Measurements from ENCODE around the gene BLOC1S6. TPM values are rescaled to one million over a fixed set of nuclear protein-coding genes. Genes with fewer than 3 reads are reported as not detected.
A peak's percentile ranks its signal among the peaks of the same experiment; 100 is the strongest.

Gene BLOC1S6
- total RNA-seq, 6 donors from 2014 or later = 20.9 to 51.6 (median 36.9) TPM

DNA sequence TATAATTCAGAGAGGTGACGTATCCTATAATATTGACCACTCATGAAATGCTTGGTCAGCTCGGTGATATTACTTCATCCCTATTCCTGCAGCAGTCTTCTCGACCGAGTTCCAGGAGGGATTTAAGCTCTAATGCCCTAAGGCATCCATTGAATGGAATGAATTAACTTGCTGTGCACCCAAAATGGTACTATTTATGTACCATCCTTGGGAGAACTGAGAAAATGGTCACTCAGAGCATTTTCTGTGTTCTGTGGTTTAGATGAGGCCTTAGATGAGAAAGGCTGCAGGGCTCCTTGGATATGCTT, 638 bp downstream of the BLOC1S6 start:
- H3K4me3 ChIP-seq = peak overlapping the region; percentile 62 to 88 (median 69)
- DNase-seq (no peak), ATAC-seq (ENCODE audit: low FRiP score in 2 of 2) (no peak)
- H3K27me3 ChIP-seq = no peaks in the 10 kb centered on the region
- H3K27ac ChIP-seq = peak overlapping the region; percentile 97 to 100 (median 98)
- WGBS, 2 donors = 0% methylated on average over 4 of the region's 4 CpGs
- H3K9me3 ChIP-seq = no peaks in the 10 kb centered on the region
- peaks cover 28 to 37% (median 35%) of the 10 kb centered on the region in 4 donors for H3K4me1 ChIP-seq
- no peaks in the 10 kb centered on the region for H3K36me3 ChIP-seq
- no peak for TF ChIP-seq EP300 (IDR thresholded peaks at IDR 0.05)
- no peak for TF ChIP-seq POLR2A (IDR thresholded peaks at IDR 0.05)
- TF ChIP-seq, protein P1, sequence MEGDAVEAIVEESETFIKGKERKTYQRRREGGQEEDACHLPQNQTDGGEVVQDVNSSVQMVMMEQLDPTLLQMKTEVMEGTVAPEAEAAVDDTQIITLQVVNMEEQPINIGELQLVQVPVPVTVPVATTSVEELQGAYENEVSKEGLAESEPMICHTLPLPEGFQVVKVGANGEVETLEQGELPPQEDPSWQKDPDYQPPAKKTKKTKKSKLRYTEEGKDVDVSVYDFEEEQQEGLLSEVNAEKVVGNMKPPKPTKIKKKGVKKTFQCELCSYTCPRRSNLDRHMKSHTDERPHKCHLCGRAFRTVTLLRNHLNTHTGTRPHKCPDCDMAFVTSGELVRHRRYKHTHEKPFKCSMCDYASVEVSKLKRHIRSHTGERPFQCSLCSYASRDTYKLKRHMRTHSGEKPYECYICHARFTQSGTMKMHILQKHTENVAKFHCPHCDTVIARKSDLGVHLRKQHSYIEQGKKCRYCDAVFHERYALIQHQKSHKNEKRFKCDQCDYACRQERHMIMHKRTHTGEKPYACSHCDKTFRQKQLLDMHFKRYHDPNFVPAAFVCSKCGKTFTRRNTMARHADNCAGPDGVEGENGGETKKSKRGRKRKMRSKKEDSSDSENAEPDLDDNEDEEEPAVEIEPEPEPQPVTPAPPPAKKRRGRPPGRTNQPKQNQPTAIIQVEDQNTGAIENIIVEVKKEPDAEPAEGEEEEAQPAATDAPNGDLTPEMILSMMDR (IDR thresholded peaks at IDR 0.05) = no peak
- peak in 1 of 2 donors; percentile 2 for TF ChIP-seq POLR2AphosphoS5 (IDR thresholded peaks at IDR 0.05)

DNA sequence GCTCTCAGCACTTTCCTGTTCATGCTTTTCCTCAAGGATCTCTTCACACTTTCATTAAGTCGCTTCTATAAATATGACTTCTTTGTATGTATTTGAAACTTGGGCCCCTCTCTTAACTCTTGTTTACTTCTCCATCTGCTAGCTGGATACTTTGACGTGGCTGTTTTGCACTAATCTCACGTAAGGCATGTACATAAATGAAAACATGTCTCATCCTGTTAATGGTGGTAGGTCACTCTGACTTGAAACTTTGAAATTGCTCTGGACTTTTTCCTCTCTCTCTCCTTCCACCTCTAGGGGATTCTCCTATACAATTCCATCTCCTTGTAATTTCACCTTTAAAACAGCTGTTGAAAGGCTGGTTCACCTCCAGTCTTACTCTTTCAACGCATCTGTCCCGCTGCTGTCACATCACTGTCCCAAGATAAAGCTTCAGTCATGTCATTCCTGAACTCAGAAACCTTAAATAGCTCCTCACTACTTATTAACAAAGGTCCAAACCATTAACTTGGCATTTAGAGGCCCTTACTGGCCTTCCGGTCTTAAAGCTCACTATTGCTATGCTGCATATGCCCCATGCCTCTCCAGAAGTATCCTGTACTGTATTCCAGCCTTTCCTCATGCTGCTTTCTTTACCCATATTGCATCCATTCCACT, 1.2 kb downstream of the BLOC1S6 start:
- Histone ChIP-seq H3K27ac (peak overlapping the region; percentile 97 to 100 (median 98)), H3K4me1 (peaks cover 28 to 37% (median 35%) of the 10 kb centered on the region in 4 donors), H3K36me3 (no peaks in the 10 kb centered on the region), H3K9me3 (no peaks in the 10 kb centered on the region), H3K27me3 (no peaks in the 10 kb centered on the region), H3K4me3 (peak overlapping the region; percentile 62 to 88 (median 69))
- TF ChIP-seq, protein P1 (IDR thresholded peaks at IDR 0.05) = no peak
- TF ChIP-seq EP300 (IDR thresholded peaks at IDR 0.05) (no peak), POLR2A (IDR thresholded peaks at IDR 0.05) (no peak), POLR2AphosphoS5 (IDR thresholded peaks at IDR 0.05) (no peak)
- DNase-seq = no peak
- WGBS, 2 donors = 32 to 33% methylated on average over 6 of the region's 6 CpGs
- ATAC-seq (ENCODE audit: low FRiP score in 2 of 2) = no peak

DNA sequence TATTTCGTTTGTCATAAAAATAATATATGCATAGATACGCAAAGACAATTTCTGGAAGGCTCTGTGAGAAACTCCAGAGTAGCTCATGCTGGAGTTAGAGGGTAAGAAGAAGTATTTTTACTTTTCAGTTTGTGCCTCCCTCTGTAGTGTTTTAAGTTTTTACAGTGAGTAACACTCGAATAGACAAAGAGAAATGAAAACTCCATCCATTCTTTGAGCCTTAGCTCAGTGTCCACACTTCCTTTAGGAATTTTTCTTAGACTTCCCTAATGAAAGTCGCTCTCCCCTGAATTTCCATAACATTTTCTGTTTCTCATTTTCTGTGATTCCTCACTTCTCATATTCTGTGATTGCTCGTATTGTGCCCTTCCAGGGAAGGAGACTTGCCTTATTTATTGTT, 2.1 kb downstream of the BLOC1S6 start:
- TF ChIP-seq, protein P1 (IDR thresholded peaks at IDR 0.05) = no peak
- TF ChIP-seq EP300 (IDR thresholded peaks at IDR 0.05) (no peak), POLR2A (IDR thresholded peaks at IDR 0.05) (no peak), POLR2AphosphoS5 (IDR thresholded peaks at IDR 0.05) (no peak)

DNA sequence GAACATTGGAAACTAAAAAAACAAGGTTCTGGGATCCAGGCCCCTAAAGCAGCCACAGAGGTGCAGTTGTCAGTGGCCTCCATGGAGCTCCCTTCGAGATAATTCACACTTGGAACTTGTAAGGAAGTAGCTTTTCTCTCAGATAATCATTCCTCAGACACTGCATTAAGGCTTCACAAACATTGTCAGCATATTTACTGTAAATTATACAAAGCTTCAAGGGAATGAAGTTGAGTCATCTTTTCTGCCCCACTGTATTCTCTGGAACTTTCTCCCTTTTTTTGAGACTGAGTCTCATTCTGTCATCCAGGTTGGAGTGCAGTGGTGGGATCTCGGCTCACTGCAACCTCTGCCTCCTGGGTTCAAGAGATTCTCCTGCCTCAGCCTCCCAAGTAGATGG, 7.1 kb downstream of the BLOC1S6 start:
- Histone ChIP-seq H3K27ac (no peak overlapping the region), H3K4me1 (peaks cover 7 to 12% (median 9%) of the 10 kb centered on the region in 4 donors), H3K36me3 (peaks cover 0 to 20% (median 13%) of the 10 kb centered on the region in 4 donors), H3K4me3 (no peak overlapping the region), H3K27me3 (no peaks in the 10 kb centered on the region), H3K9me3 (no peaks in the 10 kb centered on the region)
- no peak for TF ChIP-seq POLR2AphosphoS5 (IDR thresholded peaks at IDR 0.05)
- TF ChIP-seq POLR2A (IDR thresholded peaks at IDR 0.05) = no peak
- TF ChIP-seq EP300 (IDR thresholded peaks at IDR 0.05) = no peak
- TF ChIP-seq, protein P1 (IDR thresholded peaks at IDR 0.05) = no peak
- DNase-seq (no peak), ATAC-seq (ENCODE audit: low FRiP score in 2 of 2) (no peak)
- WGBS, 2 donors = 74 to 84% methylated on average over 2 of the region's 2 CpGs

More for the DNA sequence above, 2.1 kb downstream of the BLOC1S6 start:
- WGBS, 2 donors = 80 to 82% methylated on average over 5 of the region's 5 CpGs
- no peak overlapping the region for H3K4me3 ChIP-seq
- peaks cover 28 to 37% (median 35%) of the 10 kb centered on the region in 4 donors for H3K4me1 ChIP-seq
- no peaks in the 10 kb centered on the region for H3K9me3 ChIP-seq
- H3K27me3 ChIP-seq = no peaks in the 10 kb centered on the region
- ATAC-seq (ENCODE audit: low FRiP score in 2 of 2) (no peak), DNase-seq (no peak)
- no peak overlapping the region for H3K27ac ChIP-seq
- peaks cover 0 to under 1% (median 0%) of the 10 kb centered on the region in 4 donors for H3K36me3 ChIP-seq
